H1 (cell line): ENCODE measurements around the gene CYBRD1. TPM values are rescaled to one million over a fixed set of nuclear protein-coding genes. Genes with fewer than 3 reads are reported as not detected.

ENCODE experiments used
- GTF2F1 ChIP-seq: IDR thresholded peaks from 2 replicates; pipeline ENCODE4 v1.6.1; 2012; ENCODE audit warnings: low read depth, low read length, improper control_type of control experiment, borderline replicate concordance
- JUND ChIP-seq: IDR thresholded peaks from 2 replicates; pipeline ENCODE4 v1.6.1; 2011; ENCODE audit warnings: mild to moderate bottlenecking, improper control_type of control experiment, low read length
- POLR2AphosphoS5 ChIP-seq: IDR thresholded peaks from 2 replicates; pipeline ENCODE4 v1.6.1; 2011; ENCODE audit warnings: low read depth, low read length
- polyA plus RNA-seq, 7 experiments: library from polyadenylated mRNA; depleted of rRNA in 3 of 7; stranded (reverse) in 5 of 7; unstranded in 2 of 7; fragments of >200 nt in 5 of 7; fragments of 200-250 nt in 2 of 7; gene quantifications; 1 replicate in 5 of 7; 2 replicates in 1 of 7; 4 replicates in 1 of 7; pipeline versions ENCODE4 v1.2.1 to v1.2.3, GENCODE V29; 2011 to 2013; ENCODE audit warnings: missing spikeins in 2 of 7, mixed read lengths in 2 of 7
- total RNA-seq: library from RNA; stranded (reverse); fragmentation: NEBNext Ultra II Directional; extraction: Animal tissue kit (Norgen Biotek cat#: 25700); gene quantifications from 2 replicates; pipeline ENCODE4 v1.2.1, GENCODE V29; 2021

The CYBRD1 gene
- total and polyA plus RNA-seq, 2 of the 8 experiments (the other 6 are each of a cell fraction or from before 2014, with no cell fraction given) = 10.7 to 12.6 TPM

GRCh38 chr2:171512014-171512413 is 10.3 kb upstream of the CYBRD1 start (continued):
- TF ChIP-seq GTF2F1 = no peak
- no peak for TF ChIP-seq JUND
- TF ChIP-seq POLR2AphosphoS5 = no peak
